22Rv1 (cell line): Measurements from ENCODE around the gene GRP.

Experiments
- H3K27ac ChIP-seq: fragments of 450-650 bp; 2 replicates; pipeline ENCODE4 v1.5.1; 2017
- CTCF ChIP-seq: fragments of 450-650 bp; IDR thresholded peaks from 2 replicates; pipeline ENCODE4 v1.5.1; 2017; ENCODE audit warnings: mild to moderate bottlenecking
- ZFX ChIP-seq: fragments of 450-650 bp; IDR thresholded peaks from 2 replicates; pipeline ENCODE4 v1.6.1; 2017; ENCODE audit warnings: antibody characterized with exemption, borderline replicate concordance

The GRP gene

GRCh38 chr18:59210299-59210698 lies 9.7 kb upstream of the GRP start:
- H3K27ac ChIP-seq: no peak overlapping the region
- TF ChIP-seq ZFX: no peak
- TF ChIP-seq CTCF: no peak

- H3K27ac ChIP-seq: no peak overlapping the region
- no peak for TF ChIP-seq CTCF
- no peak for TF ChIP-seq ZFX
Observed at GRCh38 chr18:59211629-59212028, 8.3 kb upstream of the GRP start.

GRCh38 chr18:59218018-59218417 lies 1.9 kb upstream of the GRP start:
- TF ChIP-seq CTCF (no peak), ZFX (no peak)

GRCh38 chr18:59220164-59220783 lies 316 bp downstream of the GRP start:
- no peak overlapping the region for H3K27ac ChIP-seq
- TF ChIP-seq CTCF (no peak), ZFX (no peak)

More at GRCh38 chr18:59218018-59218417, 1.9 kb upstream of the GRP start:
- no peak overlapping the region for H3K27ac ChIP-seq

- H3K27ac ChIP-seq: no peak overlapping the region
- no peak for TF ChIP-seq ZFX
- no peak for TF ChIP-seq CTCF
Observed at GRCh38 chr18:59220784-59221765, 1.1 kb downstream of the GRP start.

- TF ChIP-seq CTCF (no peak), ZFX (no peak)
Observed at GRCh38 chr18:59222341-59222740, 2.4 kb downstream of the GRP start.

GRCh38 chr18:59228351-59228750 lies 8.4 kb downstream of the GRP start:
- TF ChIP-seq ZFX (no peak), CTCF (no peak)
- H3K27ac ChIP-seq: no peak overlapping the region

More at GRCh38 chr18:59222341-59222740, 2.4 kb downstream of the GRP start:
- no peak overlapping the region for H3K27ac ChIP-seq
